HG03460 (cell line): ENCODE data around the gene PTPRD.

Experiments used
- ATAC-seq: cut with Tn5 transposase; IDR thresholded peaks from one replicate; pipeline ENCODE4 v1.9.1; 2021; ENCODE audit not compliant: unreplicated experiment

The PTPRD gene

GRCh38 chr9:8514760-8515159, 2098.0 kb downstream of the PTPRD start:
- no peak for ATAC-seq

DNA sequence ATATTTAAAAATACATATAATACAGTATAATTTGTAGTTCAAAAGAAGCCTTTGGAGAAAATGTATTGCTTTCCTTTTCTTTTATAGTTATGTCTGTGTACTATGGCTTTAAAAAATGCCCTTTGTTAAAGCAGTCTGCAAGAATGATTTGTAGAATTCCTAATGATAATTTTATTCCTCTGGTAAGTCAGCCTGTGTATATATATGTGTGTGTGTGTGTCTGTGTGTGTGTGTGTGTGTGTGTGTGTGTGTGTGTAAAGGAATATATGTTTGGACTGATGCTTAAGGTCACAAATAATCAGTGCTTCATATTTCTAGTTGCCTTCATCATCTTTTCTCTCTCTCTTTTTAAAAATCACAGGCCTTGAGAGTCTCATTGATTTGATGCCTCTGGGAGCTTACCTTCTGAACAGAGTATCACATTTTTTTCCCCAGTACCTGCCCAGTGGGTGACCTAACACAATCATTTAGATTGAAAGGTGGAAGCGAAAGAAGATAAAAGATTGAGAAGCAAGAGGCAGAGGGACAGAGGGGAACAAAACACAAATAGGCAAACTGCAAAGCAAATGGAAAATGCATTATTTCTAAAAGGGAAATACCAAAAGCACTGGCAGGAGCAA, 2104.0 kb downstream of the PTPRD start:
- ATAC-seq: no peak

DNA sequence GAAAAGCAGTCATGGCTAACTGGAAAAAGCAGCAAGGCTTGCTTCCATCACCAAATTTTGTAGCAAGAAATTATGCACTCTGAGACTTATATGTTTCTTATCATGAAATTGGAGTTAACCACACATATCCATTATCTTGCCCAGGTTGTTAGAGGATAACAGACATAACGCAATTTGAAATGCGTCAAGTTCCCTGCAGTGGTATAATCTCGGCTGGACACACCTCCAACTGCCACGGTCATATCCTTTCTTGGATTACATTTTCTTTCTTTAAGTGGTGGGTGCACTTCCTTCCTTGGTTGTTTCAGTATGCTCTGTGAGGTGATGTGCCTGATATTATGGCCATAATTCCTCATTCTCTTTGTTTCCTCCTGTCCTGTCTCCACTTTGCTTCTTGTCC, 2118.2 kb downstream of the PTPRD start:
- ATAC-seq: no peak

DNA sequence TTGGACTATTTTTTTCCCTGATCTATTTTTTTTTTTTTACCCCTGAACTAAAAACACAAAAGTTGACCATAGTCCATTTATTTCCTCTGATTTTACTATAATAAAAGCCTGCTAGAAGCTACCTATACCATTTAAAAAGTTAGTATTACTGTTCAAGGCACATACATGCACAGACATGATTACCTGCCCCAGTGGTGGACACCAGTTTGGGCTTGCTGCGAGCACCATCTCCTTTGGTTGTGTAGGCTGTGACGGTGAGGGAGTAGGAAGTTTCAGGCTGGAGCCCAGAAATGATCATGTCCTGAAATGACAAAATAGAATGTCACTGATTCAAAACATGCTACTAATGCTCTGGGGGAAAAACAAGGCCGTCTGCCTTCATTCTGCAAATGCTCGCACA, 2120.1 kb downstream of the PTPRD start:
- ATAC-seq: no peak

GRCh38 chr9:8492024-8492423, 2120.8 kb downstream of the PTPRD start:
- ATAC-seq: no peak

DNA sequence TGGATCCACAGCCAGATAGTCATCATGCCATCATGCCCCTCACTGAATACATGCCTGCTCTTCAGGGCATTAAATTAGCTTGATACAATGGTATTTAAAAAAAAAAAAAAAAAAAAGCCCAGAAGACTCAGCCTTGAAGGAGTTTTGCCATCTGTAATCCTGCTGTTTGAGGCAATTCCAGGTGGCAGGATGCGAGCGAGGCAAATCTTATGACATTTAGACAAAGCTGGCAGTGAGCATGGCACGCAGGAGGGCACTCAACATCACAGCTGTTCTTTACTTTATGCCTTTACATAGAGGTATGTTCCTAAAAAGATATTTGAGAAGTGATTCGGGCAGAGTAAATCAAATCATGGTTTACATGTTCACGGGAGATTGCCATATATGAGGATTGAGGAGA, 2121.2 kb downstream of the PTPRD start:
- ATAC-seq: no peak

- ATAC-seq: no peak
Observed at GRCh38 chr9:8489835-8490234, 2123.0 kb downstream of the PTPRD start.

GRCh38 chr9:8486095-8486494, 2126.7 kb downstream of the PTPRD start:
- no peak for ATAC-seq

- ATAC-seq: no peak
Observed at GRCh38 chr9:8484597-8485191, 2128.1 kb downstream of the PTPRD start.

DNA sequence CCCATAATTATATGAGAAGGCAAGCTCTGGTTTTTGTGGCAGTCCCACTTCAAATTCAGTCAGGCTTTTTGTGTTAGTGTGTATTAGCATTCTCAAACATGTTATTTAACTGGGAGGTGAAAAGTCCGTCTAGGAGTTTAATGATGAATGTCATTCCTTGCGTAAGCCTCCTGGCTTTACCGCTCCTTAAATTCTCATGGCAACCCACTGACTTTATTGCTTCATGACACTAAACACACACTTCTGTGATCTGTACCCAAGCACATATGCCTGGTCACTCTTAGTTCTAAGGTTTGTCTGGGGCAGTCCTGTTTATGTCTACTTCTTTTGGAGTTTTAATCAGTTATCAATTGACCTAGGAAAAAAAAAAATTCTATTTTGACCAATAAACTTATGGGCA, 2135.4 kb downstream of the PTPRD start:
- no peak for ATAC-seq

- ATAC-seq: no peak
Observed at GRCh38 chr9:8474937-8475336, 2137.9 kb downstream of the PTPRD start.

DNA sequence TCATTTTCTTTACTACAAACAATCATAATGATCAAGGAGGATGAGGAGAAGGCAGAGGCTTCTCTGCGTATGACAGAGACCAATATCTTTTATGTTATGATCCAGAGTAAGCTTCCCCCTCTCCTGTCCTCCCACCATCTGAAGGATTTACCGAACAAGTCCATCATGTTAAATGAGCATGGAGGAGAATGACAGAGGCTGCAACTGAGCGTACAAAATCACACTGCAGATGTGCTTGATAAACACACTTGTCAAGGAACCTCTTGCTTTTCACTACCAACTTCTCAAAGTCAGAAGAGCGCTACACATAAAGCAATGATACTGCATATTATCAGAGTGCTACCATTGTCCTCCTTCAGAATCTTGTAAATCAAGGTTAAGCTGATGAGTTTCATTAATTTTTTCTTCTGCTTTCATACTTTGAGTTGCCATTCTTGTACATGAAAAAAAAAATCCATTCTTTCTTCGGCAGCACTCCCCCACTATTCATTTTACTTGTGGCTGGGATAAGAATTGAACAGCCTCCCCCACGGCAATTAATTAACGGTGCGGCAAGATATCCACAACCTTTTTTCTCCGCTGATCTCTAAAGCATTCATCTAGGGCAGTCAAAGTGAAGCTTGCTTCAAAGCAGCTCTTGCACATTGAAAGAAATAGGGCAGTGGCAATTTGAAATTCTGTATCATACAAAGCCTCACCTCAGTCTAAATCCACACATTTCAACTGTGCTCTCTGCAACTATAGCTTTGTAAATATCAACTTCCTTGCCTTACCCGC, 2139.4 kb downstream of the PTPRD start:
- ATAC-seq: no peak

- ATAC-seq: no peak
Observed at GRCh38 chr9:8468045-8468637, 2144.7 kb downstream of the PTPRD start.

- ATAC-seq: no peak
Observed at GRCh38 chr9:8457816-8458215, 2155.0 kb downstream of the PTPRD start.

DNA sequence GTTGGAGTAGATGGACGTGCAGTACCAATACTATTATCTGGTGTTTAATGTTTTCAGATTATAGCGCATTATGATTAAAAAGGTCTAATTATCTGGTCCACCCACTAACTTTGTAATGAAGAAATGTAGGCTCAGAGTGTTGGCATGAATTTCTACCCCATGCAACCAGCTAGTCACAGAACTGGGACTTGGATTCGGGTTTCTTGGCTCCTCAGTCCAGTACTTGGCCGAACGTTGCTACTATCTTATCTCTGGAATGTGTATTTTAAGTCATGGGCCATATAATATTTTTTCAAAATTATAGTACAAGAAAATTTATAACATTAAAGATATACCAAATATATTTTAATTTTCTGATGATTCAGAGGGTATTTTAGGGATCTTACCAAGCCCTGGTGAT, 2155.7 kb downstream of the PTPRD start:
- no peak for ATAC-seq

GRCh38 chr9:8456344-8456743, 2156.5 kb downstream of the PTPRD start:
- ATAC-seq: no peak

GRCh38 chr9:8450810-8451545, 2161.8 kb downstream of the PTPRD start:
- ATAC-seq: no peak

GRCh38 chr9:8448226-8448625, 2164.6 kb downstream of the PTPRD start:
- no peak for ATAC-seq

GRCh38 chr9:8447601-8448000, 2165.2 kb downstream of the PTPRD start:
- no peak for ATAC-seq

DNA sequence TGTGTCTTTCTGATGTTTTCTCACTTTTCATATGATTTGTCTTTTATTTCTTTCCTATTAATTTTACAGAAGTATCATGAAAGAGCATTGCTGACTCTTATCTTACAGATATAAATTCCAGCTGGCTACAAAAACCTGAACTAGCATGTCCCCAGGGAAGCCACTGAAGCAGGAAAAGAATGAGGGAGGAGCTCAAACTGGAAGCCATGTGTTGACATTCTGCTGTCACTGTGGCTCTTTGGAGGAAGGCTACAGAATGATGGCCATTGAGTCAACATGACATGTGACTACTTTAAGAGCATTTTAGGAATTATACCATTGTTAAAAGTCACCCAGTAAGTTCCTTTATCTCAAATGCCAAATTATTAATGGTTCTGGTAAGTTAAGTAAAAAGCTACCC, 2174.9 kb downstream of the PTPRD start:
- no peak for ATAC-seq

DNA sequence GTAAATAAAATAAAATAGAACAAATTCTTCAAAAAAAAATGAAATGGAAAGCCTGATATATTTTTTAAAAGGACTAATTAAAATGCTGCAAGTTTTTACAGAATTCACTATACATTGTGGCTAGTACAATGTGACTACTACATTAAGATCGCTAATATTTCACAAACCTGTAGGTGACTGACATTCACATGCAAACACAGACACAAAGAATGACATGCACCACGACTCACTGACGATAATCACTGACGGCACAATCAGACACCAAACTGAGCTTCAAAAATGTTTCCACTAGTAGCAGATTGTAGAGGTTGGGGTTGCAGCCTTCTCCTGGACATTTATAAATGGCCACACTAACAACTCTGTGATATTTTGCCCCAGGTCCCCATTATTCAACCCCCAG, 2175.5 kb downstream of the PTPRD start:
- ATAC-seq: no peak
